Fibroblast of lung (primary cell): ENCODE data around the gene TMEM163.

Source experiments
- EZH2 ChIP-seq: IDR thresholded peaks from 2 replicates; pipeline ENCODE4 v1.5.1; 2012; ENCODE audit warnings: low read length, control low read depth, mild to moderate bottlenecking; ENCODE audit errors: missing control alignments
- TF ChIP-seq, protein P1 (sequence below), 2 donors: IDR thresholded peaks in 1 of 2; conservative IDR thresholded peaks in 1 of 2; 1 replicate in 1 of 2; 2 replicates in 1 of 2; pipeline ENCODE4 v1.5.1; 2011 to 2012; ENCODE audit warnings: low read length in 2 of 2, control low read depth in 1 of 2, inconsistent platforms in 1 of 2, low read depth in 1 of 2, mild to moderate bottlenecking in 1 of 2

DNA sequence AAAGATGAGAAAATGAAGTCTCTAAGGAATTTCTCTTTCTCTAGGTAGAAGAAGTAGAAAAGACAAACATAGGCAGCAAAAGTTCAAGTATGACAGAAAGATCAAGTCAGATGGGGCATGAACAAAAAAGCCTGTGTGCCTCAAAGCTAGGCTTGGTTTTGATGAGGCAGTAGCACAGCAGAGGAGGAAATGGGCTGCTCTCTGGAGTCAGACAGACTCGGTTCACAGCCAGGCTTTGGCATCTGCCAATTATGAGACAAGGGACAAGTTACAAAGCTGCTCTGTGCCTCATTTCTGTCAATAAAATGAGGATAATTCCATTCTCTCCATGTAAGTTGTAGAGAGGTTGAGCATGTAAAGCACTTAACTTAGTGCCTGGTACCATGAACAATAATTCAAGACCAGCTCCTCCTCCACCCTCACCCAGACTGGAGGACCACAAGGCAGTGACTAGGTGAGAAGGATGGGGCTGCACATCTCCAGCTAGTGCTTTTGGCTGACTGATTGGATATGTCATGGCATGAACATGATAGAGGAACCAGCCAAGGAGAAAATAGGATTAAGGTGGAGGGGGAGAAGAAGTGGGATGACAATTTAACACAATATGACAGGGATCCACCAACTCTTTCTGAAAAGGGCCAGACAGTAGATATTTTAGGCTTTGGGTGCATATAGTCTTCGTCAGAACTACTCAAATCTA, 84.6 kb downstream of the TMEM163 start:
- TF ChIP-seq, protein P1, sequence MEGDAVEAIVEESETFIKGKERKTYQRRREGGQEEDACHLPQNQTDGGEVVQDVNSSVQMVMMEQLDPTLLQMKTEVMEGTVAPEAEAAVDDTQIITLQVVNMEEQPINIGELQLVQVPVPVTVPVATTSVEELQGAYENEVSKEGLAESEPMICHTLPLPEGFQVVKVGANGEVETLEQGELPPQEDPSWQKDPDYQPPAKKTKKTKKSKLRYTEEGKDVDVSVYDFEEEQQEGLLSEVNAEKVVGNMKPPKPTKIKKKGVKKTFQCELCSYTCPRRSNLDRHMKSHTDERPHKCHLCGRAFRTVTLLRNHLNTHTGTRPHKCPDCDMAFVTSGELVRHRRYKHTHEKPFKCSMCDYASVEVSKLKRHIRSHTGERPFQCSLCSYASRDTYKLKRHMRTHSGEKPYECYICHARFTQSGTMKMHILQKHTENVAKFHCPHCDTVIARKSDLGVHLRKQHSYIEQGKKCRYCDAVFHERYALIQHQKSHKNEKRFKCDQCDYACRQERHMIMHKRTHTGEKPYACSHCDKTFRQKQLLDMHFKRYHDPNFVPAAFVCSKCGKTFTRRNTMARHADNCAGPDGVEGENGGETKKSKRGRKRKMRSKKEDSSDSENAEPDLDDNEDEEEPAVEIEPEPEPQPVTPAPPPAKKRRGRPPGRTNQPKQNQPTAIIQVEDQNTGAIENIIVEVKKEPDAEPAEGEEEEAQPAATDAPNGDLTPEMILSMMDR (conservative IDR thresholded peaks at IDR 0.05 in 1 of 2, IDR thresholded peaks at IDR 0.05 in 1 of 2; ENCODE audit: low read depth in 1 of 2, low read length in 2 of 2): no peak
- no peak for TF ChIP-seq EZH2
